GM13976 (cell line): Measurements from ENCODE around the gene TENM4.

Source experiments
- DNase-seq: peaks from one replicate; pipeline ENCODE4 v3.0.0; 2012; ENCODE audit warnings: low spot score
- CTCF ChIP-seq: IDR thresholded peaks from 2 replicates; pipeline ENCODE4 v1.5.1; 2012; ENCODE audit warnings: borderline replicate concordance, mild to moderate bottlenecking; ENCODE audit not compliant: insufficient read depth; ENCODE audit errors: extremely low read depth, missing control alignments, control extremely low read depth
- in situ Hi-C: fragments of 300-500 bp; cut with MboI; formaldehyde crosslinking; loops from one replicate; pipeline ENCODE4 v1.12.0; 2022; ENCODE audit warnings: low sequenced_read_pairs, mixed read lengths, inconsistent platforms; ENCODE audit not compliant: unreplicated experiment

TENM4 gene

GRCh38 chr11:78801161-78801884 lies 639.5 kb downstream of the TENM4 start:
- in situ Hi-C loops = no loop called here
- TF ChIP-seq CTCF = no peak
- no peak for DNase-seq

GRCh38 chr11:78800756-78801155 lies 640.1 kb downstream of the TENM4 start:
- TF ChIP-seq CTCF = no peak
- in situ Hi-C loops = no loop called here
- no peak for DNase-seq

- no peak for DNase-seq
- no peak for TF ChIP-seq CTCF
- in situ Hi-C loops = no loop called here
These were observed 640.6 kb downstream of the TENM4 start for GRCh38 chr11:78800096-78800690.

GRCh38 chr11:78798663-78799062 lies 642.2 kb downstream of the TENM4 start:
- in situ Hi-C loops = no loop called here
- peak; percentile 82 for TF ChIP-seq CTCF
- DNase-seq = peak; percentile 60

GRCh38 chr11:78797559-78797958 lies 643.3 kb downstream of the TENM4 start:
- no peak for DNase-seq
- in situ Hi-C loops = no loop called here
- TF ChIP-seq CTCF = no peak

- DNase-seq = no peak
- in situ Hi-C loops = no loop called here
- TF ChIP-seq CTCF = no peak
These were observed 643.9 kb downstream of the TENM4 start for GRCh38 chr11:78796956-78797355.
